HepG2 (cell line): ENCODE results near the gene SGSH. TPM values are rescaled to one million over a fixed set of nuclear protein-coding genes. Genes with fewer than 3 reads are reported as not detected.

Source experiments
- ATAC-seq: fragments of 200-7000 bp; cut with Tn5 transposase; 3 replicates; pipeline ENCODE4 v1.9.1; 2020; ENCODE audit warnings: mild to moderate bottlenecking, moderate library complexity
- BruUV-seq: library from RNA; stranded (reverse); fragments of 400-500 nt; replicated peaks from 2 replicates; lab custom pipeline; 2021; lab: Mats Ljungman, UMichigan
- CTCF ChIA-PET: fragments of 300-600 bp; formaldehyde crosslinking; extraction: SDS; loops from one replicate; lab custom pipeline; 2021; ENCODE audit warnings: low total read pairs, inconsistent platforms, low intra/inter-chr PET ratio; lab: Yijun Ruan, JAX
- POLR2A ChIA-PET: fragments of 350-600 bp; sonication (Branson Sonifier 250); formaldehyde crosslinking; loops from one replicate; lab custom pipeline; 2020; ENCODE audit warnings: antibody characterized with exemption, inconsistent platforms; lab: Yijun Ruan, JAX
- DNase-seq: peaks from one replicate; pipeline ENCODE4 v3.0.0-alpha.2; 2015; ENCODE audit warnings: low spot score
- FAIRE-seq: peaks from 3 replicates; lab custom pipeline; 2011; peaks lifted over from hg19 to GRCh38; lab: Jason Lieb, UNC
- H2AFZ ChIP-seq: one replicate; pipeline ENCODE4 v1.6.1; 2011; ENCODE audit warnings: low read length, inconsistent platforms
- H3K27ac ChIP-seq: fragments of 300-600 bp; 3 replicates; pipeline ENCODE4 v1.8.0; 2011; ENCODE audit warnings: mixed run types, mild to moderate bottlenecking, mixed read lengths, low read length, inconsistent platforms; ENCODE audit not compliant: insufficient read depth; ENCODE audit errors: extremely low read length
- H3K27me3 ChIP-seq, 2 experiments: fragments of 200-600 bp in 1 of 2; 2 replicates in 1 of 2; 3 replicates in 1 of 2; pipeline versions ENCODE4 v1.6.0 to v1.8.0; 2011; ENCODE audit warnings: low read length in 2 of 2, mild to moderate bottlenecking in 2 of 2, moderate library complexity in 2 of 2, inconsistent platforms in 1 of 2; ENCODE audit not compliant: insufficient read depth in 2 of 2, control insufficient read depth in 1 of 2
- H3K36me3 ChIP-seq, 2 experiments: fragments of 200-600 bp in 1 of 2; replicated peaks in 1 of 2; 2 replicates in 1 of 2; 3 replicates in 1 of 2; pipeline versions ENCODE4 v1.5.1 to v1.8.0; 2011; ENCODE audit warnings: low read length in 2 of 2, inconsistent platforms in 1 of 2; ENCODE audit not compliant: insufficient read depth in 2 of 2, control insufficient read depth in 1 of 2
- H3K4me1 ChIP-seq: 2 replicates; pipeline ENCODE4 v1.5.1; 2012; ENCODE audit warnings: low read length, inconsistent platforms; ENCODE audit not compliant: insufficient read depth
- H3K4me2 ChIP-seq: 2 replicates; pipeline ENCODE4 v1.6.0; 2011; ENCODE audit warnings: low read depth, low read length, inconsistent platforms
- H3K4me3 ChIP-seq, 3 experiments: fragments of 200-600 bp in 1 of 3; sonication (generic), shearing (Covaris generic) in 1 of 3; replicated peaks in 1 of 3; 2 replicates each; pipeline ENCODE4 v1.5.1; 2011 to 2016; ENCODE audit warnings: low read length in 3 of 3, inconsistent platforms in 2 of 3, low read depth in 2 of 3, mild to moderate bottlenecking in 2 of 3, control low read depth in 1 of 3, mixed read lengths in 1 of 3; ENCODE audit not compliant: insufficient read depth in 1 of 3
- H3K79me2 ChIP-seq: one replicate; pipeline ENCODE4 v1.6.1; 2011; ENCODE audit warnings: low read length, inconsistent platforms; ENCODE audit not compliant: insufficient read depth
- H3K9ac ChIP-seq: 2 replicates; pipeline ENCODE4 v1.6.0; 2011; ENCODE audit warnings: mild to moderate bottlenecking, low read depth, low read length, inconsistent platforms; ENCODE audit not compliant: insufficient read depth
- H3K9me3 ChIP-seq: 2 replicates; pipeline ENCODE4 v1.5.1; 2012; ENCODE audit warnings: mild to moderate bottlenecking, low read length
- H4K20me1 ChIP-seq: 2 replicates; pipeline ENCODE4 v1.6.0; 2011; ENCODE audit warnings: inconsistent platforms, mild to moderate bottlenecking, low read length, moderate library complexity; ENCODE audit not compliant: insufficient read depth
- FOXO1 ChIP-seq: sonication (generic); formaldehyde crosslinking; IDR thresholded peaks from 2 replicates; pipeline ENCODE4 v1.4.0; 2020; ENCODE audit warnings: missing genetic modification reagents
- LCORL ChIP-seq, 2 experiments: fragments of 450-650 bp in 1 of 2; sonication (generic) in 1 of 2; formaldehyde crosslinking in 1 of 2; IDR thresholded peaks; 2 replicates each; pipeline versions ENCODE4 v1.5.0 to v1.6.1; 2017 to 2020; ENCODE audit warnings: antibody characterized with exemption in 1 of 2, missing genetic modification reagents in 1 of 2
- MBD4 ChIP-seq: IDR thresholded peaks from 2 replicates; pipeline ENCODE4 v1.6.1; 2012; ENCODE audit warnings: low read length, inconsistent platforms, borderline replicate concordance
- ZNF121 ChIP-seq: sonication (generic); formaldehyde crosslinking; IDR thresholded peaks from 2 replicates; pipeline ENCODE4 v1.5.0; 2020; ENCODE audit warnings: mild to moderate bottlenecking, missing genetic modification reagents
- WGBS: methylation state at CpG from one replicate; pipeline ENCODE4 v1.1.6; 2017; ENCODE audit warnings: low lambda C conversion rate; 5-methylcytosine and 5-hydroxymethylcytosine counted together
- in situ Hi-C: cut with HindIII; loops from 2 replicates; pipeline ENCODE4 v1.10.0; 2017; ENCODE audit warnings: low pct_unique_long_range_greater_than_20kb; ENCODE audit not compliant: extremely low pct_ligation_motif_present
- intact Hi-C: fragments of 100-400 bp; cut with micrococcal nuclease; formaldehyde crosslinking; loops from one replicate; pipeline ENCODE4 v1.10.0; 2022; ENCODE audit not compliant: unreplicated experiment
- polyA plus RNA-seq, 8 experiments: library from polyadenylated mRNA; depleted of rRNA in 3 of 8; stranded (reverse) in 7 of 8; unstranded in 1 of 8; fragments of >200 nt; fragmentation: Illumina TruSeq in 4 of 8; extraction: Trizol in 4 of 8; gene quantifications; 2 replicates each; pipeline versions ENCODE4 v1.2.1 to v1.2.3, GENCODE V29; 2011 to 2016; ENCODE audit warnings: low read depth in 4 of 8, missing spikeins in 1 of 8, mixed read lengths in 1 of 8; ENCODE audit not compliant: insufficient read depth in 1 of 8
- total RNA-seq, 5 experiments: library from RNA; depleted of rRNA; stranded (reverse); fragments of >200 nt; fragmentation: Illumina TruSeq; extraction: Trizol; gene quantifications; 2 replicates each; pipeline ENCODE4 v1.2.3, GENCODE V29; 2016; ENCODE audit warnings: low read depth in 1 of 5

SGSH gene
- total and polyA plus RNA-seq, 2 of the 13 experiments (the other 11 are each of a cell fraction or from before 2014, with no cell fraction given), result 12.2 to 17.6 TPM

- TF ChIP-seq LCORL (IDR thresholded peaks at IDR 0.05) (no peak), LCORL (CRISPR knock-in tag; IDR thresholded peaks at IDR 0.05) (no peak)
Measured at GRCh38 chr17:80182118-80182844, 37.9 kb downstream of the SGSH start (continued).

GRCh38 chr17:80181431-80181830 lies 38.7 kb downstream of the SGSH start:
- FAIRE-seq, result no peak
- Histone ChIP-seq H3K9me3 (no peaks in the 10 kb centered on the region), H2AFZ (no peak overlapping the region), H3K4me1 (peaks cover 13% of the 10 kb centered on the region), H3K36me3 (no peaks in the 10 kb centered on the region), H3K4me2 (no peak overlapping the region), H3K27me3 (peaks cover 11 to 93% of the 10 kb centered on the region in 2 experiments), H3K4me3 (no peak overlapping the region), H4K20me1 (no peaks in the 10 kb centered on the region), H3K9ac (no peak overlapping the region), H3K27ac (no peak overlapping the region), H3K79me2 (no peaks in the 10 kb centered on the region)
- no peak for TF ChIP-seq MBD4
- POLR2A ChIA-PET, result no interaction called here
- intact Hi-C loops (no loop called here), in situ Hi-C loops (no loop called here)
- no peak for DNase-seq
- ATAC-seq, result no peak
- CTCF ChIA-PET, result no interaction called here
- WGBS, result 70% methylated on average over 12 of the region's 17 CpGs
- no TSS peak for BruUV-seq

GRCh38 chr17:80180192-80180591 lies 39.9 kb downstream of the SGSH start:
- CTCF ChIA-PET, result no interaction called here
- Histone ChIP-seq H3K9me3 (no peaks in the 10 kb centered on the region), H3K9ac (no peak overlapping the region)
- TF ChIP-seq ZNF121 (CRISPR knock-in tag), result 0 out of 2 replicates have a peak, but pooled peaks have one; percentile 19
- TF ChIP-seq FOXO1 (CRISPR knock-in tag), result no peak
- TF ChIP-seq, all 625 proteins: peak for 1
- Histone ChIP-seq H3K4me1 (peaks cover 14% of the 10 kb centered on the region), H3K4me3 (no peak overlapping the region), H3K36me3 (no peaks in the 10 kb centered on the region), H4K20me1 (no peaks in the 10 kb centered on the region), H3K79me2 (no peaks in the 10 kb centered on the region), H3K4me2 (no peak overlapping the region), H3K27me3 (peaks cover 15 to 90% of the 10 kb centered on the region in 2 experiments), H3K27ac (no peak overlapping the region), H2AFZ (no peak overlapping the region)
- no peak for DNase-seq
- FAIRE-seq, result no peak
- intact Hi-C loops, result no loop called here
- POLR2A ChIA-PET, result no interaction called here
- 42% methylated on average over 10 of the region's 14 CpGs for WGBS
- ATAC-seq, result no peak
- BruUV-seq, result no TSS peak
- in situ Hi-C loops, result no loop called here
